C4-2B (cell line): ENCODE data around the gene MIEF1.

Source experiments
- CTCF ChIP-seq: fragments of 450-650 bp; conservative IDR thresholded peaks from 2 replicates; pipeline ENCODE4 v1.5.1; 2017; ENCODE audit warnings: mild to moderate bottlenecking
- ZFX ChIP-seq: fragments of 450-650 bp; IDR thresholded peaks from 2 replicates; pipeline ENCODE4 v1.6.1; 2017

- TF ChIP-seq CTCF (no peak), ZFX (no peak)
These were observed 21.5 kb upstream of the MIEF1 start for GRCh38 chr22:39480557-39480956.
